HG03108 (cell line): ENCODE data around the gene CORO7.

ENCODE experiments used
- ATAC-seq: cut with Tn5 transposase; IDR thresholded peaks from one replicate; pipeline ENCODE4 v1.9.1; 2021; ENCODE audit warnings: moderate library complexity; ENCODE audit not compliant: unreplicated experiment

CORO7 gene

DNA sequence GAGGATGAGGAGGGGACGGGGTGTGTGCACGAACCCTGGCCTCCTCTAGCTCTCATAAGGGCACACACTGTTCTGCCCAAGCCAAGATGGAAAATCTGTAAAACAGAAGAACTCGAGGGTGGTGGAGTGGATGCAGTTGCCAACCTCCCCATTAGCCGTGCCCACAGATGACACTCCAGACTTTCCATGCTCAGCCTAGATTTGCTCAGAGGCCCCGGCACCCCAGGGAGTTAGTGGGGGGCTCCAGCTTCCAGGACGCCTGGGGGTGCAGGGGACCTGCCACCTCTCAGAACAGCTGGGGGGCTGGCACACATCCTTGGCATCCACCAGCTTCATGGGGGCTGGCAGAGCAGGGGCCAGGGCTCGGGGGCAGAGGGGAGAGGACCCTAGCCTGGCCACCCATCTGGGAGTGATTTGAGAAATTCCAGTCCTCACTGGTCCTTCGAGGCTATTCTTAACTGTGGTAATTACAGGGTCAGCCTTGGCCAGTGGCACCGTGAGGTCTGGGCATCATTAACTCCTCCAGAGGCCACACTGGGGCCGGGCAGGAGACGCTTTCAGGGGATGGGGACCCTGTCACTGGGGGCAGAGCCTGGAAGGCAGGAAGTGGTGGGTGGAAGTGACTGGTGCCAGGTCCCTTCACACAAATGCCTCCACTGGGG lies 30.5 kb downstream of the CORO7 start:
- no peak for ATAC-seq

DNA sequence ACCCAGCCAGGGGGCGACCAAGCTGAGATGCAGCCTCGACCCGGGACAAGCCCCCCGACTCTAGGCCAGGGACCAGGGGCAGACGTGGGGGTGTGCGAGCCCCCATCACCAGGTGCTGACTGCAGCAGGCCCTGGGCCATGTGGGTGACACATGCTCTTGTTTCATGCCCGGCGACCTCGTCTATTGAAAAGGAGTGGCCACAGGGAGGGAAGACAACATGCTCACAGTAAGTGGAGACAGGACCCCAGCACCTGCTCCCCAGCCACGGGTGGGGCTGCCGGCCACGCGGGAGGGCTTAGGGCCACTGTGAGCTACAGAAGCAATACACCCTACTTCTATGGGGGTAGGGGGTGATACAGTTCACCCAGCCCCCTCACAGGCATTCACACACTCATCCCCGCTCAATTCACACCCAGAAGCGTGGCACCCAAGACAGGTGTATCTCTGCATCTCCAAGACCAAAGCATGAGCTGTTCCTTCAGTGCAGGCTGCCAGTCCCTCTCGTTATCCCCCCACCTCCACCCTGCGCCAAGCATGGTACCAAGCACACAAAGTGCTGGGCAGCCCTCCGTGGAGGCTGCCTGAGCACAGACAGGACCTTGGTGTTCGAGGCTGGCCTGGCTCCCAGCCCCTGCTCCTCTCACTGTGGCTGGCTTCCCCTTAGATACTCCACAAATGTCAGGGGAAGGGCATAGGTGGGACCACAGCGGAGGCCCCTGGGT lies 31.2 kb downstream of the CORO7 start:
- no peak for ATAC-seq

DNA sequence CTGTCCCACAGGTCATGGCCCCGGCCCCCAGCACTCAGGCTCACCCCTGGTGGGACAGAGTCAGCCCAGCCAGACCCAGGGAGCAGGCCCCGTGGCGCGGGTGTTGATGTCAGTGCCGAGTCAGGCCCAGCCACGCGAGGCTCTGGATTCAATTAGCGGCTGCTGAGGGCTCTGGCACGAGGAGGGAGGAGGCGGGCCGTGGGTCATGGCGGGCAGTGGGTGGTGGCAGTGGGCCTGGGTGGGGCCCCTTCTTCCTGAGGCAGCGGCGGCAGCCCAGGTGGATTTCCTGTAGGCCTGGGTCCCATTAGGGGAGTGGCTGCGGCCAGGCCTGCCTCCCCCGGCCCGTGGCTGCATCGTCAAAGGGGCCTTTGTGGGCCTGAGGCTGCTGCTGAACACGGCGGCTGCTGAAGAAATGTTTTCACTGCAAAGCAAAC lies 31.9 kb downstream of the CORO7 start:
- no peak for ATAC-seq

DNA sequence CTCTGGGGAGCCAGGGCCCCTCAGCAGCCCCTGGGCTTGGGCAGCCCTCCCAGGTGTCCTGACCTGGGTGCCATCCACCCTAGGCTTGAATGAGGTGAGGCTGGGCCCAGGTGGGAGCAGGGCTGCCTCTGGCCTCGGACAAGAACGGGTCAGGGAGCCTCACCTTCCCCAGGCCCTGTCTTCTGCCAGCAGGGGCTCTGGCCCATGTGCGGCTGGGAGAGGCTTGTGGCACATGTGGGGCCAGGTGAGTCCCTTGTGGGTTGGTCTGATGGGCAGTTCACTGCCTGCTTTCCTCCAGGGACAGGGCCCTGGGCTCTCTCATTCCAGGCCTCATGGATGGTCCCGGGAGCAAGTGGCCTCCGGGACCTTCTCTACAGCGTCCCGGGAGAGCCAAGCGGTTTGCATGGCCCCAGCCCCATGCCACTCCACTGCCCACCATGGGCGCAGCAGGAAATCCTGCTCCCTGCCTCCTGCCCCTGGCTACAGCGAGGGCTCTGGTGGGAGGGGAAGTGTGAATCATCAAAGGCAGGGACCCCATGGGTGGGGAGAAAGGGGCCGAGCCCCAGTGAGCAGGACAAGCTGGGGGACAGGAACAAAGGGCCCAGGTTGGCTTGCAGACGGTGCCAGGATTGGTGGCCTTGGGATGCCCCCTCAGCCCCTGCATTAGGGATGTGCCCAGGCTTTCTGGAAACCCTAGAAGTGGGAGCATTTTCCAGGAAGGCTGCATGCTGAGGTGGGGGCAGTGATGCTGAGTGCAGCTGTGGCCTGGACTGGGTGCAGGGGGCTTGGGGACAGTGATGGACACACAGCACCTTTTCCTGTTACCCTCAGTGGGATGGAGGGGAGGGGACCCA lies 32.6 kb downstream of the CORO7 start:
- no peak for ATAC-seq

DNA sequence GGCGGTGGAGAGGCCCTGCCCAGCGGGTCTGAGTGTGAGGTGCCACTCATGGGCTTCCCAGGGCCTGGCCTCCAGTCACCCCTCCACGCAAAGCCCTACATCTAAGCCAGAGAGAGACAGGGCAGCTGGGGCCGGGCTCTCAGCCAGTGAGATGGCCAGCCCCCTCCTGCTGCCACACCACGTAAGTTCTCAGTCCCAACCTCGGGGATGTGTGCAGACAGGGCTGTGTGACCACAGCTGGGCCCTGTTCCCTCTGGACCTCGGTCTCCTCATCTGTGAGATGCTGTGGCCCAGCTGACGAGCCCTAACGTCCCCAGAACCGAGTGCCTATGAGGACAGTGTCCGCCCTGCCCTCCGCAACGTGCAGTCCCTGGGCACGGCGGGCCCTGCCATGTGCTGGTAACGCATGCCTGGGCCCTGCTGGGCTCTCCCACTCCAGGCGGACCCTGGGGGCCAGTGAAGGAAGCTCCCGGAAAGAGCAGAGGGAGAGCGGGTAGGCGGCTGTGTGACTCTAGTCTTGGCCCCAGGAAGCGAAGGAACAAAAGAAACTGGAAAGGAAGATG lies 33.5 kb downstream of the CORO7 start:
- ATAC-seq: no peak

DNA sequence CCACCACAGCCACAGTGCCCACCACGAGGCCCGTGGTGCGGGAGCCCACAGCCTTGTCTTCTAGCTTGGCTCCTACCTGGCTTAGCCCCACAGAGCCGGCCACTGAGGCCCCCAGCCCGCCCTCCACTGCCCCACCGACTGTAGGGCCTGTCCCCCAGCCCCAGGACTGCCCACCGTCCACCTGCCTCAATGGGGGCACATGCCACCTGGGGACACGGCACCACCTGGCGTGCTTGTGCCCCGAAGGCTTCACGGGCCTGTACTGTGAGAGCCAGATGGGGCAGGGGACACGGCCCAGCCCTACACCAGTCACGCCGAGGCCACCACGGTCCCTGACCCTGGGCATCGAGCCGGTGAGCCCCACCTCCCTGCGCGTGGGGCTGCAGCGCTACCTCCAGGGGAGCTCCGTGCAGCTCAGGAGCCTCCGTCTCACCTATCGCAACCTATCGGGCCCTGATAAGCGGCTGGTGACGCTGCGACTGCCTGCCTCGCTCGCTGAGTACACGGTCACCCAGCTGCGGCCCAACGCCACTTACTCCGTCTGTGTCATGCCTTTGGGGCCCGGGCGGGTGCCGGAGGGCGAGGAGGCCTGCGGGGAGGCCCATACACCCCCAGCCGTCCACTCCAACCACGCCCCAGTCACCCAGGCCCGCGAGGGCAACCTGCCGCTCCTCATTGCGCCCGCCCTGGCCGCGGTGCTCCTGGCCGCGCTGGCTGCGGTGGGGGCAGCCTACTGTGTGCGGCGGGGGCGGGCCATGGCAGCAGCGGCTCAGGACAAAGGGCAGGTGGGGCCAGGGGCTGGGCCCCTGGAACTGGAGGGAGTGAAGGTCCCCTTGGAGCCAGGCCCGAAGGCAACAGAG lies 34.2 kb downstream of the CORO7 start:
- no peak for ATAC-seq

DNA sequence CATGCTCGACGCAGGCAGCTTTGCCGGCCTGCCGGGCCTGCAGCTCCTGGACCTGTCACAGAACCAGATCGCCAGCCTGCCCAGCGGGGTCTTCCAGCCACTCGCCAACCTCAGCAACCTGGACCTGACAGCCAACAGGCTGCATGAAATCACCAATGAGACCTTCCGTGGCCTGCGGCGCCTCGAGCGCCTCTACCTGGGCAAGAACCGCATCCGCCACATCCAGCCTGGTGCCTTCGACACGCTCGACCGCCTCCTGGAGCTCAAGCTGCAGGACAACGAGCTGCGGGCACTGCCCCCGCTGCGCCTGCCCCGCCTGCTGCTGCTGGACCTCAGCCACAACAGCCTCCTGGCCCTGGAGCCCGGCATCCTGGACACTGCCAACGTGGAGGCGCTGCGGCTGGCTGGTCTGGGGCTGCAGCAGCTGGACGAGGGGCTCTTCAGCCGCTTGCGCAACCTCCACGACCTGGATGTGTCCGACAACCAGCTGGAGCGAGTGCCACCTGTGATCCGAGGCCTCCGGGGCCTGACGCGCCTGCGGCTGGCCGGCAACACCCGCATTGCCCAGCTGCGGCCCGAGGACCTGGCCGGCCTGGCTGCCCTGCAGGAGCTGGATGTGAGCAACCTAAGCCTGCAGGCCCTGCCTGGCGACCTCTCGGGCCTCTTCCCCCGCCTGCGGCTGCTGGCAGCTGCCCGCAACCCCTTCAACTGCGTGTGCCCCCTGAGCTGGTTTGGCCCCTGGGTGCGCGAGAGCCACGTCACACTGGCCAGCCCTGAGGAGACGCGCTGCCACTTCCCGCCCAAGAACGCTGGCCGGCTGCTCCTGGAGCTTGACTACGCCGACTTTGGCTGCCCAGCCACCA lies 35.1 kb downstream of the CORO7 start:
- ATAC-seq: no peak

DNA sequence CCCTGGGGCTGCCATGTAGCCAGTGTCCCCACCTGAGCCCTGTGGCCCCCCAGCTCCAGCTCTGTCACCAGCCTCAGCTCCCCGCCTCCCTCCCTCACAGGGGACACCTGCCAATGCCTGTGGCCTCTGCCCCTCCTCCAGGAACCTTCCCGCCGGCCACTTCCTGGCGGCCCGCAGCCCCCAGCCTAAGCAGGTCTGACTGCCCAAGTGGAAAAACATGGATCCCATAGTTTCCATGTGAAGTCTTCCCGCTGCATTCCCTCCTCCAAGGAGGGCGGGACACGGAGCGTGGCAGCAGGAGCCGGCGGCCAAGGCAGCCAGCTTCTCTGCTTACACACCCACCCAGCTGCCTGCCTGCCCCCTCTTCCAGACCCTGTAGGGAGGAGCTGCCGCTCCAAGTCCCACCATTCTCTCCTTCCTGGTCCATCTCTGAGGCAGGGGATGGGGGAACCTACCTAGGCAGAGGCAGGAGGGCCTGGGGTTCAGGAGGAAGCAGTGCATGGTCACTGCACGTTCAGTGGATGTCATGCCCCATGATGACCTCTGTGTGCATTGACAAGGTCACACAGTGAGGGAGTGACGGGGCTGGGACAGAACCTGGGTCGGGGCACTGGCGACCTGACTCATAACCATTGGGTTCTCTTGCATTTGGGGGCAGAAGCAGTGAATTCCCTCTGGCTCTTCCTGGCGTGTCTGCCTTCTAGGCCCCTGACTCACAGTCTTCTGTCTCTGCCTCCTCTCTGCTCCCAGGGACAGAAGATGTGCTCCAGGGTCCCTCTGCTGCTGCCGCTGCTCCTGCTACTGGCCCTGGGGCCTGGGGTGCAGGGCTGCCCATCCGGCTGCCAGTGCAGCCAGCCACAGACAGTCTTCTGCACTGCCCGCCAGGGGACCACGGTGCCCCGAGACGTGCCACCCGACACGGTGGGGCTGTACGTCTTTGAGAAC lies 36.0 kb downstream of the CORO7 start:
- no peak for ATAC-seq

GRCh38 chr16:4378999-4379690 lies 37.3 kb downstream of the CORO7 start:
- ATAC-seq: no peak

GRCh38 chr16:4378161-4378666 lies 38.2 kb downstream of the CORO7 start:
- ATAC-seq: no peak

- ATAC-seq: no peak
These were observed 38.7 kb downstream of the CORO7 start for GRCh38 chr16:4377573-4378154.

GRCh38 chr16:4376893-4377572 lies 39.4 kb downstream of the CORO7 start:
- no peak for ATAC-seq

- no peak for ATAC-seq
These were observed 40.1 kb downstream of the CORO7 start for GRCh38 chr16:4376126-4376892.

DNA sequence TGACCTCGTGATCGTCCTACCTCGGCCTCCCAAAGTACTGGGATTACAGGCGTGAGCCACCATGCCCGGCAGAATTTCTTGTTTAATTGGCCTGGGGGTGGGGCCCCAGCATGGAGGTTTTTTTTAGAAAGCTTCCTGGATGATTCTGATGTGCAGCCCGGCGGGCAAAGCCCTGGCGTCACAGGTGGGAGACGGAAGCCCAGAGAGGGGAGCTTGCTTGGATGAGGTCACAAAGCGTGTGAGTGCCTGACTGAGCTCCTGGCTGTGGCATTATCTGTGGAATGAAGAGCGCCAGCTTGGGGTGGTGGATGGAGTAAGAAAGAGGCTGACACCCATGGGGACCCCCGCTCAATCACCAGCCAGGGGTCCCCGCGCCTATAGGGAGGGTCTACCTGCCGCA lies 40.7 kb downstream of the CORO7 start:
- no peak for ATAC-seq

GRCh38 chr16:4373909-4374742 lies 42.3 kb downstream of the CORO7 start:
- ATAC-seq: no peak
